Stimulated activated CD4-positive, alpha-beta T cell treated with anti-CD3 and anti-CD28 coated beads, Interleukin-1b, Interleukin-23, amount 100 ng/mL, for 24 hours (primary cell): ENCODE measurements around the gene CFAP210.
"Not testable (repeated sequence)": the region's sequence is repeated elsewhere in the genome, so short reads cannot be mapped to it uniquely, and the experiment has no call there.

ENCODE experiments used
- DNase-seq, 4 experiments: peaks; one replicate each; pipeline ENCODE4 v3.0.0-alpha.2; 2020; ENCODE audit warnings: low read depth in 4 of 4, low spot score in 1 of 4

Gene CFAP210

GRCh38 chr2:169712791-169713227, 18.6 kb upstream of the CFAP210 start:
- no peak for DNase-seq

DNA sequence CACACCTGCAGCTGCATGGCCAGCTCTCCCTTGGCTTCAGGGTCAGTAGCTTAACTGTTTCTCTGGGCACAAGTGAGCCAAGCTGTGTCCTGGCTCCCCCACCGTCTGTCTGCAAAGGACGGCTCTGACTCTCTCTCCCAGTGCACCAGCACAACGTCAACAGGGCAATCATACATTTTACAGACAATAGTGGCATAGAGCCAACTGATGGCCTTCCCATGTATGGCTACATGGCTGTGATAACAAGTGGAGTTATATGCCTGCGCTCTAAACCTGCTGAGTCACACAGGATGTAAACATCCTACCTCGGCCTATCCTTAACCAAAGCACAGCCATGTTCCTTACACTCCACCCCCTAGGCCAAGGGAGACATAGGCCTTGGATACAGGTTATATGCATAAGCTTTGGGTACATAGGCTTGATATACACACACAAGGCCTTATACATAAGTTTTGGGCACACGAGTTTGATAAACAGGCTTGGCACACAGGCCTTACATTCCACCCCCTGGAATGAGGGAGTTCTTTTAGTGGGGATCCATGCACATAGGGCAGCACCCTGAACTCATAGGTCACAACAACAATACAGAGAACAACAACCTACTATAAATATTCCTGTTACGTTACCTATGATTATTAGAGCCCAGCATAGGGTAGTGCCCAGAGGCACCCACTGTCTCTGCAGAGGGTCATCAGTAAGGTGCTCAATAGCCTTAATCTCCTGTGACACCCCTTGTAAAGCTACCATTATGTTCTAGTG, 17.7 kb upstream of the CFAP210 start:
- no peak for DNase-seq

- no peak for DNase-seq
Measured at GRCh38 chr2:169709981-169710380, 15.8 kb upstream of the CFAP210 start.

DNA sequence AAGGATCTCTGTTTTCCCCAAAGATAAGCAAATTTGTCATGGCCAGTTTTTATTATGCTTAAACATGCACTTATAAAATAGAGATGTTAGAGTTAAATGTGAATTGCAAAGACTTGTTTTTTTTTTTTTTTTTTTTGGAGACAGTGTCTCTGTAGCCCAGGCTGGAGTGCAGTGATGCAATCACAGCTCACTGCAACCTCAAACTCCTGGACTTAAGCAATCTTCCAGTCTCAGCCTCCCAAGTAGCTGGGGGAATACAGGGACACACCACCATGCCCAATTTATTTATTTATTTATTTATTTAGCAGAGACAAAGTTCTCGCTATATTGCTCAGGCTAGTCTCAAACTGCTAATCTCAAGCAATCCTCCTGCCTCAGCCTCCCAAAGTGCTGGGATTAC, 15.1 kb upstream of the CFAP210 start:
- no peak for DNase-seq

- DNase-seq, result no peak
Measured at GRCh38 chr2:169707626-169708025, 13.4 kb upstream of the CFAP210 start.

DNA sequence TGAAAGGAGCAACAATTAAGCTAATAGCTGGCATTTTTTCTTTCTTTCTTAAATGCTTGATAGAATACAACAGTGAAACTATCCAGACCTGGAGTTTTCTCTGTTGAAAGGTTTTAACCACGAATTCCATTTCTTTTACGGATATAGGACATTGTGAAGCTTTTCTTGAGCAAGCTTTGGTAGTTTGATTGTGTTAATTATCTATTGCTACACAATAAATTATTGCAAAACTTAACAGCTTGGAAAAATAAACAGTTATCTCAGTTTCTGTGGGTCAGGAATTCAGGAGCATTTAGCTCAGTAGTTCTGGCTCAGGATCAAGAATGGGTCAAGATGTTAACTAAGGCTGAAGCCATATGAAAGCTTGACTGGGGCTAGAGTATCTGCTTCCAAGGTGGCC, 11.7 kb upstream of the CFAP210 start:
- DNase-seq, result no peak

DNA sequence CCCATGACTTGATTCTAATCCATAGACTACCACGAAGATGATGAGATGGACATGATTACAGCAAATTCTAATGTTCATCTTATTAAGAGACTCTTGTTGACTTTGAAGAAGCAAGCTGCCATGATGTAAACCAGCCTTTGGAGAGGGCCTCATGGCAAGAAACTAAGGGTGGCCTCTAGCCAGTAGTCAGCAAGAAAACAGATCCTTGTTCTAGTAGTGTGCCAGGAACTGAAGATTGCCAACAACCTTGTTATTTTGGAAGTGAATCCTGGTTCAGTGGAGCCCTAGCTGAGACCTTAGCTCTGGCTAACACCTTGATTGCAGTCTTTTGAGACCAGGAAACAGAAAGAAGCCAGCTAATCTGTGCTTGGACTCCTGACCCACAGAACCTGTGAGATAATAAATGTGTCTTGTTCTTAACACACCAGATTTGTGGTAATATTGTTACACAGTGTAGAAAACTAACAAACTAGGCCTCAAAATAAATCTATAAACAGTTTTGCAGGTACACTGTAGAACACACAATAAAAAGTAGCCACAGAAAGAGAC, 10.0 kb upstream of the CFAP210 start:
- DNase-seq, result no peak

DNA sequence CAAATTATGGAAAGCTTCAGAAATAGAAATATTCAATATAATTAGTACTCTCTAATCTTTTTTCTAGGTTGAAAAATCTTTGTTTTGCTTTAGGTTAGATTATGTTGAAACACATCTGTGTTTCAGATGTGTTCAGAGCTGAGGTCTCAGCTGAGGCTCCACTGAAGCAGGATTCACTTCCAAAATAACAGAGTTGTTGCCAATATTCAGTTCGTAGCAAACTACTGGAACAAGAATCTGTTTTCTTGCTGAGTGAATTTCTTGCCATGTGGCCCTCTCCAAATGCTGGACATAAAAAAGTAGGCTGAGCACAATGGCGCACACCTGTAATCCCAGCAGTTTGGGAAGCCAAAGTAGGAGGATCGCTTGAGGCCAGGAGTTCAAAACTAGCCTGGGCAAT, 8.8 kb upstream of the CFAP210 start:
- DNase-seq, result no peak

GRCh38 chr2:169699173-169699572, 5.0 kb upstream of the CFAP210 start:
- not testable (repeated sequence) for DNase-seq

DNA sequence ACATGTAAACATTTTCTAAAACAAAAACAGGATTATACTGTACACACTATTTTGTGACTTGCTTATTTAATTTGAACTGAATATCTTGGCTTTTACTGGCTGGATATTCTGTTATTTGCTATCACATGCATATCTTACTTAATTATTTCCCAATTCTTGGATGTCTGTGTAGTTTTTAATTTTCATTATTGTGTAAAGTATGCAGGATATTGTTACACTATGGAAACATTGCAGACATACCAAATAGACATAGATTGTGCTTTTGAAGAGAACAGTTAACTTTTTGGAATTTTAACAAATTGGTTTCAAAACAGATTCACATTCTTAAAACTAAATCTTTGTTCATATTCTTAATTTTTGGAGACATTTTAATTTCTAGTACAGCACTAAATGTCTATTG, 2.2 kb upstream of the CFAP210 start:
- no peak for DNase-seq

- DNase-seq, result no peak
Measured at GRCh38 chr2:169694894-169695260, 672 bp upstream of the CFAP210 start.

DNA sequence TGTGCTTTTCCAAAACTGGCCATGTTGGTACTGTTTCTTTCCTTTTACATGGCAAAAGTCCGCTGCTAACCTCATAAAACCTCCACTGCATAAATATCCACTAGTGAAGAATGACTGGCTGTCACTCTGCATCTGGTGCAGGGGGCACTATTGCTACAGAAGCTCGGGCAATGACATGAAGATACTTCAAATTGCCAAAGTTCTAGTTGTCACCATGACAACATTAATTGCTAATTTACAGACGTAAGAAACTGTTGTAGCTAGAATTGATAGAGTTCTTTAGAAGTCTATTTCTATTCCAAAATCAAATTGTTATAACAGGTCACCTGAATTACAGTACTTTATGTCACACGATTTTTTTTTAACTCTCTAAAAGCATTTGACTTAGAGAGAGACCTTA, 845 bp downstream of the CFAP210 start:
- DNase-seq, result no peak

- no peak for DNase-seq
Measured at GRCh38 chr2:169692718-169693117, 1.5 kb downstream of the CFAP210 start.

- DNase-seq, result no peak
Measured at GRCh38 chr2:169690958-169691357, 3.2 kb downstream of the CFAP210 start.

- not testable (repeated sequence) for DNase-seq
Measured at GRCh38 chr2:169687943-169688342, 6.3 kb downstream of the CFAP210 start.

DNA sequence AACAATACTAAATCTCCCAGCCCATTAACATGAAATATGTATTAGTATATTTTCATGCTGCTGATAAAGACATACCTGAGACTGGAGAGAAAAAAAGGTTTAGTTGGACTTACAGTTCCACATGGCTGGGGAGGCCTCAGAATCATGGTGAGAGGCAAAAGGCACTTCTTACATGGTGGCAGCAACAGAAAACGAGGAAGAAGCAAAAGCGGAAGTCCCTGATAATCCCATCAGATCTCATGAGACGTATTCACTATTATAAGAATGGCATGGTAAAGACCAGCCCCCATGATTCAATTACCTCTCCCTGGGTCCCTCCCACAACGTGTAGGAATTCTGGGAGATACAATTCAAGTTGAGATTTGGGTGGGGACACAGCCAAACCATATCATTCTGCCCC, 7.4 kb downstream of the CFAP210 start:
- DNase-seq, result not testable (repeated sequence)

GRCh38 chr2:169684712-169685111, 9.5 kb downstream of the CFAP210 start:
- DNase-seq, result not testable (repeated sequence)

- DNase-seq, result no peak
Measured at GRCh38 chr2:169684135-169684565, 10.1 kb downstream of the CFAP210 start.

DNA sequence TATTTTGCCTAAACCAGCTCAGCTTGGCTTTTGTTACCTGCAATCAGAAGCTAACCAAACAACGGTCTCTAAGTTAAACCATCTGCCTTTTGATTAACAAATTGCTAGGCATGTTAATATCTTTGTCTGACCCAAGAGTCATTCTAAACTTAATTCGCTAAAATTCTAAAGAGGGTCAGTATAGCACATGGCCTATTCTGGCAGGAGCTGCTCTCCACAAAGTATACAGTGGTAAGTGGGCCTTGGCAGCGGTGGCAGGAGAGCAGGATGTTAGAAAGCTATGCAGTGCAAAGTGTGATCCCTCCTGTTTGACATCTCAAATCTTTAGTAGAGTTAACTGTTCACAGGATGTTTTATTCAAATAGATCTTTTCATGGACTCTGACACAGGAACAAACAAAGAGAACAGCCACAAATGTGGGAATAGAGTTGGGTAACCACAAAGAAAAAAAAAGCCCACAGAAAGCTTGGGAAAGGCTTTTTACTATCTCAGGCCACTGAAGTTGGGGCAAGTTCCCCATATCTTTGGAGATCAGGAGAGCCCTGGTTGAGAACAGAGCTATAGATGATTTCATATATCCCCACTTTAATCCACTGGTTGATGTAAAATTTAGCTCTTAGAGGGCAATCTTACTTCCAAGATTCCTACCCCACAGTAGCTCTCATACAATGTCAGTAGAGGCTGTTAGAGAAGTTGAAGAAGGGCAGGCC, 10.6 kb downstream of the CFAP210 start:
- no peak for DNase-seq

GRCh38 chr2:169683054-169683424, 11.2 kb downstream of the CFAP210 start:
- no peak for DNase-seq

GRCh38 chr2:169676850-169677249, 17.4 kb downstream of the CFAP210 start:
- DNase-seq, result no peak

DNA sequence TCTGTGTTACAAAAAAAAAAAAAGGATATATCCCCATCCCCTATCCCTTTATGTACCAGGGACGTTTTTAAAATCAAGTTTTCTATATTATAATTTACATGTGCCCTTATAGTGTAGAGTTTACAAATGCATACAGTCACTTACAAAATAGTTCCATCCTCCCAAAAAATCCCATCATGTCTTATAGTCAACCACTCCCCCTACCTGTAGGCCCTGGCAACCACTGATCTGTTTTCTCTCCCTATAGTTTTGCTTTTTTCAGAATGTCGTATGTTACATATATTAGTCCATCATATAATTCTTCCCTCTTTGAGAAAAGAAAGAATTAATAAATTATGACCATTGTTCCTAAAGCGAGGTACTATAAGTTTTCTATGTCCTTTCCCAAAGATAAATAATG, 17.8 kb downstream of the CFAP210 start:
- no peak for DNase-seq
